Head of caudate nucleus (tissue), 42 donors: ENCODE data around the gene RRP7A.
"Not testable (repeated sequence)": the region's sequence is repeated elsewhere in the genome, so short reads cannot be mapped to it uniquely, and the experiment has no call there.

Experiments
- DNase-seq, 42 donors: peaks; one replicate each; pipeline versions ENCODE4 v3.0.0 to v3.0.0-alpha.2; 2020 to 2021; ENCODE audit warnings: mixed read lengths in 7 of 42
- intact Hi-C: fragments of 100-400 bp; cut with DNase I; formaldehyde crosslinking; loops from one replicate; pipeline ENCODE4 v1.15.0; 2022

RRP7A gene

DNA sequence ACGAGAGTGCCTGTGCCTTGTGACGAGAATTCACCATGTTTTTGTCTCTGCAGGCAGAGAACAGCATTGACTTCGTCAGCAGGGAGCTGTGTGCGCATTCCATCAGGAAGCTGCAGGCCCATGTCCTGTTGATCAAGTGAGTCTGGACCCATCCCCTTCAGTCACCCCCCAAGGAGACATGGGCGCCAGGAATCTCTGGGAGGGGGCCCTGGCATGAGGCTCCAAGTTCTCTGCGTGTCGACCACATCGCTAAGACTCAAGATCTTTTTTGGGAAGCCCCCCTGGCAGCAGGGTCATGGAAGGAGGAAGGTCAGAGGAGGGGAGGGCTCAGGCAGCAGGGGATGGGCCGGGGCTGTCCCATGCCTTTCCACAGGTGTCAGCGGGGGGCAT, 10.6 kb downstream of the RRP7A start:
- intact Hi-C loops, DNase-seq: not testable (repeated sequence)

- intact Hi-C loops, DNase-seq: not testable (repeated sequence)
Measured at GRCh38 chr22:42508327-42508974, 11.1 kb downstream of the RRP7A start.

DNA sequence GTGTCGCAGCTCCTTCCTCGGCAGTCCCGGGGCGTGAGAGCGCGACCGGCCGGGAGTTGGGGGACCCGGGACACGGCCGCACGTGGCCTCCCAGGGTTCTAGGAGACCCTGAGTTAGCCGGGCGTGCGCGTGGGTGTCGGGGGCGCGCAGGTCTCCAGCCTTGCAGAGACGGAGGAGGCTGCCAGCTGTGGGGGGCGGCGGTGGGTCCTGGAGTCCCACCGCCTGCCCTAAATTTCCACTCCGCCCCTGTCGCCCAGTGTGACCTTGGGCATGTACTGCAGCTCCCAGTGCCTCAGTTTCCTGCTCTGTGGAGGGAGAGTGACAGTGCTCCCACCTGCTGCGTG, 18.8 kb downstream of the RRP7A start:
- intact Hi-C loops, result no loop called here
- no peak for DNase-seq

GRCh38 chr22:42500161-42500835, 19.3 kb downstream of the RRP7A start:
- DNase-seq, result peak; percentile 75 to 96 (median 90)
- intact Hi-C loops, result no loop called here

DNA sequence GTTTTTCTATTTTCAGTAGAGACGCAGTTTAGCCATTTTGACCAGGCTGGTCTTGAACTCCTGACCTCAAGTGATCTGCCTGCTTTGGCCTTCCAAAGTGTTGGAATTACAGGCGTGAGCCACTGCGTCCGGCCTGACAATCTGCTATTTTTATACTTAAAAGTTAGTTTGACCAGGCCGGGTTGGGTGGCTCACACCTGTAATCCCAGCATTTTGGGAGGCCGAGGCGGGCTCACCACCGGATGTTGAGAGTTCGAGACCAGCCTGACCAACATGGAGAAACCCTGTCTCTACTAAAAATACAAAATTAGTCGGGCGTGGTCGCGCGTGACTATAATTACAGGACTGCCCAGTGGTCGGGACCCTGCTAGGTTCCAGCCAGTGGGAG, 19.8 kb downstream of the RRP7A start:
- peak in 1 of 42 donors; percentile 31 for DNase-seq
- intact Hi-C loops, result not testable (repeated sequence)

DNA sequence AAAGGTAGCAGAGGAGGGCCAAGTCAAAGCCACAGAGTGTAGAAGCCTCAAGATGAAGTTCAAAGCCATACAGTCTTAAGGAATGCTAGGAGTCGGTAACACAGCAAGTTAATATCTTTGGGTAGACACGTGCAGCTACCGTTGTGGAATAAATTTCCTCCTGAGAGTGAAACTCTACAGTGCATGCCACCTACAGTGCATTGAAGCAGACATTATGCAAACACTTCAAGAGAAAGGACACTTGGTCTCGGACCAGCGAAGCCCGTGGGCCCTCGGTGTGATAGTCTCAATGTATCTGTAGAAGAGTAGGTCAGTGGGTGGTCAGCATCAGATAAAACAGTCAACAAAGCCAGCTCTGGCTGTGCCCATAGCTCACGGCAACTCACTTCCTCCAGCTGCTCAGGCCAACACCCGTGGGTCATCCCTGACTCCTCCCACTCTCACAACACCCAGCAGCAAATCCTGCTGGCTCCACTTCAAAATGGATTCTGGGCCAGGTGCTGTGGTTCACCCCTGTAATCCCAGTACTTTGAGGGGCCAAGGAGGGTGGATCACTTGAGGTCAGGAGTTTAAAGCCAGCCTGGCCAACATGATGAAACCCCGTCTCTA, 24.0 kb downstream of the RRP7A start:
- intact Hi-C loops, DNase-seq: not testable (repeated sequence)

GRCh38 chr22:42493393-42493792, 26.2 kb downstream of the RRP7A start:
- no peak for DNase-seq
- intact Hi-C loops, result no loop called here

- no peak for DNase-seq
- intact Hi-C loops, result no loop called here
Measured at GRCh38 chr22:42492323-42492690, 27.3 kb downstream of the RRP7A start.

GRCh38 chr22:42490243-42490832, 29.3 kb downstream of the RRP7A start:
- no peak for DNase-seq
- intact Hi-C loops, result no loop called here

DNA sequence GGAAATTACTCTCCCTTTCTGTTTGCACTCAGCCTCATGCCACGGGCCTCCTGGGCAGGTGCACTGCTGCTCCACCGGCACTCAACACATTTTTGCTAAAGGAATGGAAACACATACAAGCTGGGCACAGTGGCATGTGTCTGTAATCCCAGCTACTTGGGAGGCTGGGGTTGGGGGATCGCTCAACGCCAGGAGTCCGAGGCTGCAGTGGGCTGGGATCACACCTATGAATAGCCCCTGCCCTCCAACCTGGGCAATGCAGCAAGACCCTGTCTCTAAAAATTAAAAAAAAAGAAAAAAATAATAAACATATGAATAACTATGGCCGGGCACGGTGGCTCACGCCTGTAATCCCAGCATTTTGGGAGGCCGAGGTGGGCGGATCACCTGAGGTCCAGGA, 30.6 kb downstream of the RRP7A start:
- intact Hi-C loops, result no loop called here
- no peak for DNase-seq

DNA sequence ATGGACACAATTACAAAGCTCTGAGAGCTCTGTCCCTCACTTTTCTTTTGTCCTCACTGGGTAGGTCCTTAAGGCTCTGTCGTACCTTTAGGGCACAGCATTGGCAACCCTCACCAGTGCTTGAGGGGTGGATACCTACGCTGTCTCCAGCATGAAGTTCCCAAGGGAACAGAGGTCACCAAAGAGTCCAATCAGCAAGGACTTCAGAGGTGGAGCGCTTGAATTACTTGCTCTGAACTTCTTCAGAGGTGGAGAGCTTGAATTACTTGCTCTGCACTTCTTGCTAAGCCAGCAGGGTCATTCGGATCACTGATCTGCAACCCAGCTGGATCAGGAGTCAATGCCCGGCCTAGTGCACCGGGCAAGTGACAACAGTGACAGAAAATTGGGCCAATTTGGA, 35.1 kb downstream of the RRP7A start:
- DNase-seq, result no peak
- intact Hi-C loops, result no loop called here

- DNase-seq, intact Hi-C loops: not testable (repeated sequence)
Measured at GRCh38 chr22:42483610-42484223, 35.9 kb downstream of the RRP7A start.

DNA sequence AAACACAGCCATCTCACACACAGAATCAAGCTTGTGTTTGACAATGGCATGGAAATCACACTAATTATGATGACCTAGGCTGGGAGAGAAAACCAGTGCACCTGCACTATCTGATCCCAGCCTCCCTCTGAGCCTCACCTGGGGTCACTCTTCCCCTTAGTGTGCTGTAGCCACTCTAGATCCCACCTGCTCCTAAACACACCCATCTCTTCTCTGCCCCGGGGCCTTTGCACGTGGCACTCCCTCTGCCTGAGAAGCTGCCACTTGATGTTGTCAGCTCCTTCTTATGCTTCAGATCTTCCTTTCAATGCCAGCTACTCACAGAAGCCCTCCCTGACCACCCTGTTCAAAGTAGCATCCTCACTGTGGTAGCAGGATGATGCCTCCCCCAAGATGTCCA, 44.5 kb downstream of the RRP7A start:
- intact Hi-C loops, result no loop called here
- DNase-seq, result no peak

DNA sequence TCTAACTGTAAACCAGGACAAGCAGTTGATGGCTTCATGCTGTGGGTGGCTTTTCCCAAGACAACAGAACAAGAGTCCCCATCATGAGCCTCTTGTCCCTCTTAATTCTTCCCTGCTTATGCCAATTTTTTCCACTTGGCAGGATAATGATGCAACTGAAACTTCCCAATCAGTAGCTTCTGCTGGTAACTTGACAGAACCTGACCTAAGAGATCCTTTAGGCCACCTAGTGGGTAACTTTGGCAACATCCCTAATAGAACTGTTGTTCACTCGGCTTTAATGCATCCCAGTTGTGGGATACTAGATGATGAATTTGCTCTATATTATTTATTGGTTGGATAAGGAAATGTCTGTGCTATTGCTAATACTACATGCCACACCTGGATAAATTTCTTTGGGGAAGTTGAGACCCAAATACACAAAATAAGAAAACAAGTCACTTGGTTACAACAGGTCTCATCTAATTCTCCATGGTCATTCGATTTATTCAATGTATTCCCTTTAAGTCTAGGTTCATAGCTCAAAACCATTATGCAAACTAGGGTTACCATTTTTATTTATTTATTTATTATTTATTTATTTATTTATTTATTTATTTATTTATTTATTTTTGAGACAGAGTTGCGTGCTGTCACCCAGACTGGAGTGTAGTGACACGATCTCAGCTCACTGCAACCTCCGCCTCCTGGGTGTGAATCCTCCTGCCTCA, 46.0 kb downstream of the RRP7A start:
- peak in 16 of 42 donors; percentile 10 to 67 (median 28) for DNase-seq

GRCh38 chr22:42472671-42473070, 46.9 kb downstream of the RRP7A start:
- intact Hi-C loops, result no loop called here

More for the DNA sequence above, 46.0 kb downstream of the RRP7A start:
- intact Hi-C loops, result no loop called here

GRCh38 chr22:42471441-42471840, 48.2 kb downstream of the RRP7A start:
- intact Hi-C loops, result no loop called here
- no peak for DNase-seq

More at GRCh38 chr22:42472671-42473070, 46.9 kb downstream of the RRP7A start:
- no peak for DNase-seq

DNA sequence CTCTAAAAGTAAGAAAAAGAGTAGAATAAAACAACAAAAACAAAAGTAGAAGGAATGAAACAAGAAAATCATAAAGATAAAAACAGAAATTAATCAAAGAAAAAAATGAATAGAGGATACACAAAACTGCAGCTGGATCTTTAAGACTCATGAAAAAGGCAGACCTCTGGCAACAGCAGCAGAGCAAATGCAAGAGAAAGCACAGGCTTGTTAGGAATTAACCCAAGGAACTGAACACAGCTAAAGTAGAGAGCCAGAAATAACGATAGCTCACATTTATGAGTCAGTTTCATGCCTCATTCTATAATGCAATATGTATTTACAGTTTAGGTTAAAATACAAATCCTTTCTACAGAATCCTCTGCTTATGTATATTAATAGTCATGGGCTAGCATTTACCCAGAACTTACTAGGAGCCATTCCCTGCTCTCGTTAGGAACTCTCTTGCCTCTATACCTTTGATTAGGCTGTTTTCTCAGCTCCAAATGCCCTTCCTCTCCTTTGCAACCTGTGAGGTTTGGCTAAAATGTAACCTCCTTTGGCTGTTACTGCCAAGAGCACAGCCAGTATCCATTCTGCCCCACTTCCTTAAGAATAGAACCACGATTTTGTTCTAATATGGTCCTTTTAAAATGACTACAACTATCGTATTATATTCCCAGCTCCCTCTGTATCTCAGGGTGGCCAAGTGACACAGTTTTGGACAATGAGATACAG, 49.1 kb downstream of the RRP7A start:
- intact Hi-C loops, result no loop called here
- no peak for DNase-seq

- intact Hi-C loops, result no loop called here
Measured at GRCh38 chr22:42468841-42469240, 50.8 kb downstream of the RRP7A start.

DNA sequence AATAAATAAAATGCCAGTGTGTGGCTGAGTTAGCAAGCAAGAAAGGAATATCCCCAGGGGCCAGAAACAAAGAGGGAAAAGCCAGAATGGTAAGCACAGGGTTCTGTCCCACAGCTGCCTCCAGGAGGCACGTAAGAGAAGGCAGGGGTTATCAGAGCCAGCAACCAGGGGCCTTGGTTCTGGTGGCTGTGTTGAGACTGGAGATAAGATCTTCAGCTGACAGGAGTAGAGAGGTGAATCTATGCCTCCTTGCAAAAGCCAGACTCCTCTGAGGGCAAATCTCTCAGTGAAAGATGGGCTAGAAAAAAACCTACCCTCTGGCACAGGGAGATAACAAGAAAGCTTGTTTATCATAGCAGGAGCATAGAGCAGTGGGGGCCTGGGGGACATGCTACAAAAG, 57.6 kb downstream of the RRP7A start:
- no peak for DNase-seq
- intact Hi-C loops, result no loop called here

More at GRCh38 chr22:42468841-42469240, 50.8 kb downstream of the RRP7A start:
- no peak for DNase-seq
